NT2/D1 (cell line): ENCODE results near the gene RNFT2.
"Not testable (repeated sequence)": the region's sequence is repeated elsewhere in the genome, so short reads cannot be mapped to it uniquely, and the experiment has no call there.

ENCODE experiments used
- DNase-seq: peaks from one replicate; pipeline ENCODE4 v3.0.0-alpha.2; 2011; ENCODE audit warnings: low read depth, low spot score
- H3K27me3 ChIP-seq: 2 replicates; pipeline ENCODE4 v1.6.0; 2011; ENCODE audit warnings: mild to moderate bottlenecking; ENCODE audit not compliant: insufficient read length, insufficient read depth
- H3K36me3 ChIP-seq: 2 replicates; pipeline ENCODE4 v1.6.1; 2011; ENCODE audit warnings: mild to moderate bottlenecking, low read length, mixed read lengths; ENCODE audit not compliant: insufficient read depth, insufficient read length
- H3K4me1 ChIP-seq: 2 replicates; pipeline ENCODE4 v1.5.1; 2011; ENCODE audit not compliant: insufficient read depth, insufficient read length
- H3K4me3 ChIP-seq: 2 replicates; pipeline ENCODE4 v1.5.1; 2011; ENCODE audit warnings: low read depth; ENCODE audit not compliant: insufficient read length
- H3K9ac ChIP-seq: 2 replicates; pipeline ENCODE4 v1.6.0; 2011; ENCODE audit warnings: low read depth; ENCODE audit not compliant: insufficient read length
- H3K9me3 ChIP-seq: 2 replicates; pipeline ENCODE4 v1.5.1; 2011; ENCODE audit warnings: mild to moderate bottlenecking, low read length; ENCODE audit not compliant: insufficient read depth
- SUZ12 ChIP-seq: IDR thresholded peaks from 2 replicates; pipeline ENCODE4 v1.6.1; 2011; ENCODE audit not compliant: insufficient read length, insufficient read depth; ENCODE audit errors: extremely low read depth
- YY1 ChIP-seq: IDR thresholded peaks from 2 replicates; pipeline ENCODE4 v1.6.1; 2011; ENCODE audit not compliant: insufficient read length, insufficient read depth
- ZNF274 ChIP-seq: IDR thresholded peaks from 2 replicates; pipeline ENCODE4 v1.6.1; 2011; ENCODE audit warnings: mild to moderate bottlenecking, low read depth, low read length

RNFT2 gene

GRCh38 chr12:116808113-116809105, 70.3 kb downstream of the RNFT2 start:
- no peak overlapping the region for H3K4me3 ChIP-seq
- no peak for TF ChIP-seq ZNF274
- no peak for TF ChIP-seq YY1
- no peaks in the 10 kb centered on the region for H3K27me3 ChIP-seq
- H3K9ac ChIP-seq = no peak overlapping the region
- no peaks in the 10 kb centered on the region for H3K4me1 ChIP-seq
- no peaks in the 10 kb centered on the region for H3K36me3 ChIP-seq
- H3K9me3 ChIP-seq = no peaks in the 10 kb centered on the region
- no peak for DNase-seq

- Histone ChIP-seq H3K9me3 (no peaks in the 10 kb centered on the region), H3K36me3 (no peaks in the 10 kb centered on the region), H3K4me3 (no peak overlapping the region), H3K9ac (no peak overlapping the region), H3K4me1 (no peaks in the 10 kb centered on the region), H3K27me3 (no peaks in the 10 kb centered on the region)
- TF ChIP-seq ZNF274 (no peak), SUZ12 (no peak), YY1 (no peak)
- DNase-seq = no peak
These were observed 74.1 kb downstream of the RNFT2 start for GRCh38 chr12:116812238-116812637.

GRCh38 chr12:116813271-116814041, 75.3 kb downstream of the RNFT2 start:
- TF ChIP-seq ZNF274 (no peak), SUZ12 (no peak), YY1 (no peak)
- H3K27me3 ChIP-seq = no peaks in the 10 kb centered on the region
- no peak overlapping the region for H3K9ac ChIP-seq
- no peak overlapping the region for H3K4me3 ChIP-seq
- DNase-seq = no peak
- no peaks in the 10 kb centered on the region for H3K9me3 ChIP-seq
- peaks cover 3% of the 10 kb centered on the region for H3K4me1 ChIP-seq
- H3K36me3 ChIP-seq = no peaks in the 10 kb centered on the region

GRCh38 chr12:116814766-116815165, 76.7 kb downstream of the RNFT2 start:
- not testable (repeated sequence) for H3K9ac ChIP-seq, H3K36me3 ChIP-seq, H3K4me3 ChIP-seq, H3K27me3 ChIP-seq, DNase-seq, H3K4me1 ChIP-seq, H3K9me3 ChIP-seq

GRCh38 chr12:116818341-116818856, 80.3 kb downstream of the RNFT2 start:
- Histone ChIP-seq H3K27me3 (no peaks in the 10 kb centered on the region), H3K4me1 (peaks cover 15% of the 10 kb centered on the region), H3K4me3 (peak overlapping the region; percentile 90), H3K36me3 (no peaks in the 10 kb centered on the region), H3K9me3 (no peaks in the 10 kb centered on the region), H3K9ac (peak overlapping the region; percentile 97)
- TF ChIP-seq YY1 (no peak), ZNF274 (no peak), SUZ12 (no peak)
- no peak for DNase-seq

- TF ChIP-seq YY1 (peak; percentile 64), SUZ12 (no peak)
- peak overlapping the region; percentile 90 for H3K4me3 ChIP-seq
- H3K9ac ChIP-seq = peak overlapping the region; percentile 97
- no peaks in the 10 kb centered on the region for H3K36me3 ChIP-seq
- H3K4me1 ChIP-seq = peaks cover 15% of the 10 kb centered on the region
- peak; percentile 86 for DNase-seq
- no peaks in the 10 kb centered on the region for H3K9me3 ChIP-seq
- no peaks in the 10 kb centered on the region for H3K27me3 ChIP-seq
These were observed 81.1 kb downstream of the RNFT2 start for GRCh38 chr12:116818948-116819832.
